Colon (tissue), 2 donors: ENCODE data around the gene RFTN1.

ENCODE experiments used
- FAIRE-seq: peaks from 2 replicates; lab custom pipeline; 2012; peaks lifted over from hg19 to GRCh38; lab: Jason Lieb, UNC
- donor health status: control.
- donor health status: control.

Gene RFTN1, protein sequence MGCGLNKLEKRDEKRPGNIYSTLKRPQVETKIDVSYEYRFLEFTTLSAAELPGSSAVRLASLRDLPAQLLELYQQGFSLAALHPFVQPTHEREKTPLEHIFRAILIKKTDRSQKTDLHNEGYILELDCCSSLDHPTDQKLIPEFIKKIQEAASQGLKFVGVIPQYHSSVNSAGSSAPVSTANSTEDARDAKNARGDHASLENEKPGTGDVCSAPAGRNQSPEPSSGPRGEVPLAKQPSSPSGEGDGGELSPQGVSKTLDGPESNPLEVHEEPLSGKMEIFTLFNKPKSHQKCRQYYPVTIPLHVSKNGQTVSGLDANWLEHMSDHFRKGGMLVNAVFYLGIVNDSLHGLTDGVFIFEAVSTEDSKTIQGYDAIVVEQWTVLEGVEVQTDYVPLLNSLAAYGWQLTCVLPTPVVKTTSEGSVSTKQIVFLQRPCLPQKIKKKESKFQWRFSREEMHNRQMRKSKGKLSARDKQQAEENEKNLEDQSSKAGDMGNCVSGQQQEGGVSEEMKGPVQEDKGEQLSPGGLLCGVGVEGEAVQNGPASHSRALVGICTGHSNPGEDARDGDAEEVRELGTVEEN

DNA sequence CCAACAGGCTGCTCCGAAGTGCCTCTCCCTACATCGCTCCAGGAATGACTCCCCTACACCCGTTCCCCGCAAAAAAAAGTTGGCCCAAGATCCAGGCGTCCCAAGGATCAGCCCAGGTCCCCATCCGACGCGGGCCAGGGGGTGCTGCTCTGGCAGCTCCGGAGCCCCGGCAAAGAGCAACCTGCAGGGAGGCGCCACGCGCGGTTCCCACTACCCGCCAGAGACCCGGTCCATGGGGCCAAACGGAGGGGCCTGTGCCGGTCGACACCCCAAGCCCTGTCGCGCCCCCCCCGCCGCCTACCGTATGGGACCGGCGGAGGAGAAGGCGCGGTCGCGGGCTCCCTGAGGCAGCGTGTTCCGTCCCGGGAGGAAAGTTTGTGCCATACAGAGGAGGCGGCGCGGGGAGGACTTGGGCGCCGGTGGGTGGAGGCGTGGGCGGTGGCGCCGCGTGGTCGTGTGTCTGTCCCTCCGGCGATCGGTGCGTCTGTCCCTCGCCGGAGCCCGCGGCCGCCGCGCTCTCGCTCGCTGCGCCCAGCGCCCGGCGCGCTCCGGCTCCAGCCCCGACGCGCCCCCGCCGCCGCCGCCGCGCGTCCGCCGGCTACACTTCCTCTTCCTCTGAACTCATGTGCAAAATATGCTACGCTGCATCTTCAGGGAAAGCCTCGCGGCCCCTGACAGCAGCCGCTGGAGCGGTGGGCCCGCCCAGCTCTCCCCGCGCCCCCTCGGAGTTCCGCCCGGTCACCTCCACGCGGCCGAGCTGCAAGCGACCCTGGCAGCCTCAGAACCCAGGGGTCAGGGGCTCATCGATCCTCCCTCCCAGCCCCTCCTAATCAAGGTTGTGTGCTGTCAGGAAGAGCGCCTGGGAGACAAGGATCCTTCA, at the start of gene RFTN1:
Gene RFTN1 (minus strand): TSS at position 559 of the 880 bp plus-strand sequence. CDS start 19,830 bp downstream, outside the sequence.
- no peak for FAIRE-seq

DNA sequence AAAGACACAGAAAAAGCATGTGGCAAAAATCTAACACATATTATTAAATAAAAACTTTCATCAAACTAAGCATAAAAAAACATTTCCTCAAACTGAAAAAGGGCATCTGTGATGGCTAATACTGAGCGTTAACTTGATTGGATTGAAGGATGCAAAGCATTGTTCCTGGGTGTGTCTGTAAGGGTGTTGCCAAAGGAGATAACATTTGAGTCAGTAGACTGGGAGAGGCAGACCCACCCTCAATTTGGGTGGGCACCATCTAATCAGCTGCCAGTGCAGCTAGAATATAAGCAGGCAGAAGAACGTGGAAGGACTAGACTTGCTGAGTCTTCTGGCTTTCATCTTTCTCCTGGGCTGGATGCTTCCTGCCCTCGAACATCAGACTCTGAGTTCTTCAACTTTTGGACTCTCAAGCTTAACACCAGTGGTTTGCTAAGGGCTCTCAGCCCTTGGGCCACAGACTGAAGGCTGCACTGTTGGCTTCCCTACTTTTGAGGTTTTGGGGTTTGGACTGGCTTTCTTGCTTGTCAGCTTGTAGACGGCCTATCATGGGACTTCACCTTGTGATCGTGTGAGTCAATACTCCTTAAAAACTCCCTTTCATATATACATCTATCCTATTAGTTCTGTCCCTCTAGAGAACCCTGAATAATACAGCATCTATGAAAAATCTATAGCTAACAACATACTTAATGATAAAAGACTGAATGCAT, 46.3 kb upstream of the RFTN1 start:
- no peak for FAIRE-seq

DNA sequence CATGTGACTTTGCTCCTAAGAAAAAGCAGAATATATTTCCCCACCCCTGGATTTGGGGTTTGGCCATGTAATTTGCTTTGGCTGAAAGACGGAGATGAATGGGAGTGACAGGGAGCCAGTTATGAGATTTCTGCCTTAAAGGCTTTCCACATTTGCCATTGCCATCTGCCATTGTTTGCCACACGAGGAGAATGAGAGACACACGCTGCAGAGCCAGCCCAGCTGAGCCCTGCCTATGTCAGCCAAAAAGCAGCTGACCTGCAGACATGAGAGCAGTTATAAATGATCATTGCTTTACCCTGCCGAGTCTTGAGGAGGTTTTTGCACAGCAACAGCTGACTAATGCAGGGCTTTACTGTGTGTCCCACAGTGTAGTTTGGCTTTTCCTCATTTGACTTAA, 40.6 kb upstream of the RFTN1 start:
- no peak for FAIRE-seq

DNA sequence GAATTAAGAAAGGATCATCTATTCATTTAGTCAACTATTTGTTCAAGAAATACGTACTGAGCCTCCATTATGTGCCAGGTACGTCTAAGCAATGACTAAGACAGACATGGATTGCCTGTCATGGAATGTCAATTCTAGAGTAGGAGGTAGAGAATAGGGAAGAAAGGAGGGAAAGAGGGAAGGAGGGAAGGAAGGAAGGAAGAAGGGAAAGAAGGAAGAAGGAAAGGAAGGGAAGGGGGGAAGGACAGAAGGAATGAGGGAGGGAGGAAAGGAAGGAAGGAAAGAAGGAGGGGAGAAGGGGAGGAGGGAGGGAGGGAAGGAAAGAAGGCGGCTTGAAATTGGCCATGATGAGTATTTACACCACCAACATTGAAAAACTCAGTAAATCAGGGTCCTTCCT, 39.3 kb upstream of the RFTN1 start:
- FAIRE-seq = no peak

DNA sequence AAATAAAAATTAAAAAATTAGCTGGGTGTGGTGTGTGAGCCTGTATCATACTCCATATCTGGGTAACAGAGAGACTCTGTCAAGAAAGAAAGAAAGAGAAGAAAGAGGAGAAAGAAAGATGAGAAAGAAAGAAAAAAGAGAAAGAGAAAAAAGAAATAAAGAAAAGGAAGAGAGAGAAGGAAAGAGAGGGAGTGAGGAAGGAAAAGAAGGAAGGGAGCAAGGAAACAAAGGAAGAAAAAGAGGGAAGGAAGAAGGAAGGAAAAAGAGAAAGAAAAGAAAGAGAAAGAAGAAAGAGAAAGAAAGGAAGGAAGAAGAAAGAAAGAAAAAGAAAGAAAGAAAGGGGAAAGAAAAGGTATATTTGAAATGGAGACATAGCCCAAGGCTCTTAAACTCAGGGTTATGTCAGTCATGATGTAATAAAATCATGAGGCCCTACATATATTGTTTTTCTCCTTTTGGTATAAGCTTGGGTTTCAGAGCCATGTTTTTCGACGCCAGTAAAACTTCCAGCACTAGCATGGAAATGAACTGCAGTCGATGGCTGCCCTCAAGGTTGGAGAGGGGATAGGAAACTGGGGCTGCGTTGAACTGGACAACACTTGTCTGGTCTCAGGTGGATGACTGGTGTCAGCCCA, 38.0 kb upstream of the RFTN1 start:
- no peak for FAIRE-seq

DNA sequence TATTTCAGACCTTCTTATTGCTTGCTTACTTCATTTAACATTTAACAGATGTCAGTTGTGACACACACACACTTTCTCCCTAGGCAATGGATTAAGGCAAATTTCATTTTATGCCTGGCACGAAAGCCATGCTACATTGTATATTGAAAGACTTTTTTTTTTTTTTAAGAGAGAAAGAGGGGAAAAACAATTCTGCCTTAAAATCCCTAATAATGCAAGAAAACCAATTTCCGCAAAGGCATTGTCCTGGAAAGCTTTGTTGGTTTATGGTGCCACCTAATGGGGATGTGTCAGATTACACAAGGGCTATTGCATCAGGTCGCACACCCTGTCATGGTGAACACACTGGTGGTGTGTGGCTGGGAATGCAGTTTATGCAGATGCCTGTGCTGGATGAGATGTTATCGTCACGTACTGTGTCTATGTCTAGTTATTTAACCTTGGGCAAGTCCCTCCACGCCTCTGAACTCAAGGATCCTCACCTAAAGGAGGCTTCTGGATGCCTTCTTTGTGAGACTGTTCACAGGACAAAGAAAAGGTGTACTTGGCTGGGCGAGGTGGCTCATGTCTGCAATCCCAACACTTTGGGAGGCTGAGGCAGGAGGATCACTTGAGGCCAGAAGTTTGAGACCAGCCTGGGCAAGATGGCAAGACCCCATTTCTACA, 37.3 kb upstream of the RFTN1 start:
- no peak for FAIRE-seq

DNA sequence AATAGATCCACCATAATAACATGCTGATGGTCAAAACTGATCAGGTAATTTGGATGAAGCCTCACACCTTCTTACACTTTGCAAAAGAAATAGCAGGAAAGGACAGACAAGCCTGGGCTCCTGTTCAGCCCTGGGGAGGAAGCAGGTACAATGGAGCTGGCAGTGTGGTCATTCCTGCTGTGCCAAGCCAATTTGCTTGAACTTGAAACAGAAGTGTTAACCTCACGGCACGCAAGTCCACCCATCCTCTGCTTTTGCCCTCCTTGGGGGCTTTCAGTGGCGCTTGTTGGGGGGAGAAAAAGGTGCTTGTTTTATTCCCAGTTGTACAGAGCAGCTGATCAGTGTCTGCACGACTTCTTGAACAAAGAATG, 36.8 kb upstream of the RFTN1 start:
- FAIRE-seq = no peak

DNA sequence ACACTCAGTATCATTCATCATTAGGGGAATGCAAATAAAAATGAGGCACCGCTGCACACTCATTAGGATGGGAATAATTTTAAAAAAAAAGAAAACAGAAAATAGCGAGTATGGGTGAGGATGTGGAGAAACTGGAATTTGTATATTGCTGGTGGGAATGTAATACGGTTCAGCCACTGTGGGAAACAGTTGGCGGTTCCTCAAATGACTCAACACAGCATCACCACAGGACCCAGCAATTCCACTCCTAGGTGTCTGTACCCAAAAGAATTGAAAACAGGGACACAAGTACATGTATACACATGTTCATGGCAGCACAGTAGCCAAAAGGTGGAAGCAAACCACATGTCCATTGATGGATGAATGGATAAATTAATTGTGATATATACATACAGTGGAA, 35.2 kb upstream of the RFTN1 start:
- FAIRE-seq = no peak

DNA sequence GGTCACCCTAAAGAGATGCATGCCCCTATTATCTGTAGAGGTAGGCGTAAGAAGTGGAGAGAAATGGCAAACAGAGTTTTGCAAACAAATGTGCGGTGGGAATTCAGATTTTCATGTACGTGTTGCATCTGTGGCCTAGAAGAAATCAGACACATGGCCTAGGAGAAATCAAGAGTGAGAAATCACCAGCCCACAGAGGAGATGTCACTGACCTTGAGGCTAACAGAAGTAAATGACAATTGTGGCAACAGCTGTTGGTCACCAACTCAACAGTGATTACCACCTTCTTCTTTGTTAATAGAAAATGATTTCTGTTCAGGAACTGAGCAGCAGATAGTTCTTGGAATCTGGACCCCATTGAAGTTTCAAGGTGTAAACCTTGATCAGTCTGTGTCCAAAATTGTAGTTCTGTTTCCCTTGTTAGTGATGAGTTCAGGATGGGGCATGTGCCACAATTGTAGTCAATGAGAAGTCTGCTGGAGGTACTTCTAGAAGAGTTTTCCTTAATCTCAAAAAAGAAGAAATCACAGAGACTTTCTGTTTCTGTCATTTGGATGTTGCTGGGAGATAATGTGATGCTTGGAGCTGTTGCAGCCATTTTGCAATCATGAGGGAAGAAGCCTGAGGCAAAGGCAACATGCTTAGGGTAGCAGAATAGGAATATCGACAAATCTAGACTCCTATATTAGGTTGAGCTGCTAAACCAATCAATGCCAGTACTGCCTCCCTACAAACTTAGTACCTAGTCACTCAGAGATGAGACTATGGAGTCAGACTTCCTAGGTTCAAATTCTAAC, 34.3 kb upstream of the RFTN1 start:
- FAIRE-seq = no peak

DNA sequence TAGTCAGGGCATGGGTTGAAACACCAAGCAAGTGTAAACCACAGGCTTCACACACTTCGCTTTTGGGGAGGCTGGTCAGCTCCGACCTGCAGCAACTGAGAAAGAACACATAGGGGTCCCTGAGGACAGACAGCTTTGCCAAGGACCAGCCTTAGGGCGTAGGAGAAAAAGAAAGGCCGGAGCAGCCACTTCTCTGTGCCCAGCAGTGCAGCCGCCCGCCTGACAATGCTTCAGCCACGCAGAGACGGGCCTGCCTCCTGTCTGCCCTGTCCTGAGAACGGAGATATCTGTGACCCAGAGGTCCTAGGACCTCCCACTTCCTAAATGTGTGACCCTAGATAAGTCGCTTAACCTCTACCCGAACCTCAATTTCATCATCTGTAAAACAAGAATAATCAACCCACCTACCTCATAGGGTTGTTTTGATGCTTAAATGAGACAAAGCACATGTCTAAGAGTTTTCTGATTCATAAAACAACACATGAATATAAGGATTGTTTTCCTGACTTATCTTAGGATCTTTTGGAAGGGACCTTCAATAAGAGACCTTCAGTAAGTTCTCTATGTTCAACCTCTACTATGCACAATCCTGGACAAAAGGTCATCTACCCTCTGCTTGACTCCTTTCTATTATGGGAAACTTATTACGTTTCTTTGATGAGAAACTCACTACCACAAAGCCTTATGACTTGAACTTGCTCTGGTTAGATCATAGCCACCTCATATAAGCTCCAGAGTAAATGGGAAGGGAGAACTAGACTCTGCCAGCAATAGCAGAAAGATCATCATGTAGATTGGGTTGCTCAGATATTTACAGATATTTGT, 32.9 kb upstream of the RFTN1 start:
- FAIRE-seq = no peak

DNA sequence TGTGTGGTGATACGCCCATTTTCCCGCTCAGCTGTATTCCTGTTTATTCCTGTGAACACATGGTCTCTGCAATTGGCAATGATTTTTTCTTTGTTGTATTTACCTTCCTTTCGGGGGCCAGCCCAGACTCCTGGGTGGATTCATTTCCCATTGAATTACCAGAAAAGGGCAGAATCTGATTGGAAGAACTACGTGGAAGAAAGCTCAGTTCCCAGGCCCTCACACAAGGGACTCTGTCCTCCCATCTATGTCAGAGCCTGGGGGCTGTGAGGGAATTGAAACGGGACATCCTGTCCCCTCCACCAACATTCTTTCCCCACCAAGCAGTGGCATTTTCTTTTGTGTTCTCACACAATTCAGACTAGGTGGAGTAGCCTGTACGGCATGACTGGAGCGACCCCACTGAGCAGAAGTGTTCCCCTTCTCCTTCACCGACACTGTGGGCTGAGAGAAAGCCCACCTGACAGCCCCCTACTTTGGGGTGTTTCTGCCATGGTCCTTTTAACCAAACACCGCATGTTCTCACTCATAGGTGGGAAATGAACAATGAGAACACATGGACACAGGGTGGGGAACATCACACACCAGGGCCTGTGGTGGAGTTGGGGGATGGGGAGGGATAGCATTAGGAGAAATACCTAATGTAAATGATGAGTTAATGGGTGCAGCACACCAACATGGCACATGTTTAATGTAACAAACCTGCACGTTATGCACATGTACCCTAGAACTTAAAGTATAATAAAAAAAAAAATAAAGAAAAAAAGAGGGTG, 32.1 kb upstream of the RFTN1 start:
- FAIRE-seq = no peak

DNA sequence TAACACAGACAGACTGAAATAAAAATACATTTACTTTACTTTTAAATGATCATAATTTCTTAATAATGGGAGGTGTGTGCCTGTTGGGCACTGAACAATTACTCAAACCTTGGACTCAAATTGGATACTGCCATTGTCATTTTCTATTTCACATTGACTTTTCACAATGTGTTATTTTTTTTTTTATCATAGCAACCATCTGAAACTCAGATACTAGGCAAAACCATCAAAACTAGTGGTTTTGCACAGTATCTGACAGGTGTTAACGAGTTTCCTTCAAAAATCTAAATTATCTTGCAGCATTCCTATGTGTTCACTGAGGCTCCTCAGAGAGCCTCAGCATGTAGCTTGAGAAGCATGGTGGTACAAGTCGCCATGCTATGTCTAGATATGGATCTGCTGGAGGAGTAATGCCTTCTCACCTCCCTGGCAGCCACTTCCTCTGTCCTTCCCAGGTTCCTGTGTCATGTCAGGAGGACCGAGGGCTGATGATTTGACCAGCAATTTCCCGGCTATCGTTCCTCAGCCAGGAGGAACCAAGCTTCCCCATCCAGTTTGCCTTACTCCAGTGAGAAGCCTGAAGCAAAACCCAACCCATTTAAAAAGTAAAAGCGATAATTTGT, 29.9 kb upstream of the RFTN1 start:
- no peak for FAIRE-seq

DNA sequence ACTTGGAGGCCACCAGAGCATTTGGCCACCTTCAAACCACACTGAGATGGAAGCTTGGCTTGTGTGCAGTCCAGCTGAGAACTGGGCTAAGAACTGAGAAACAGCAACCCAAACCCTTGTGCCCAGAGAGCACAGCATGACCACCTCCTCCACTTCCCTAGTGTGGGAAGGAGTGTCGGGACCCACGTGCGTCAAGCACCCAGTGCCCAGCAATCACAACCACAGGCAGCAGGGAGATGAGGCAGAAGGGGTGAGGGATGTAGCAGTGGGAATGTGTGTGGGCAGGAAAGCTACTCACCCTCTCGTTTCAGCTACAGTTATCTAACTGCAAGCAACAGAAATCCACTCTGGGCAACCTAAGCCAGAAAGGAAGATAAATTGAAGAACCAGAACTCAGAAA, 25.0 kb upstream of the RFTN1 start:
- FAIRE-seq = no peak

DNA sequence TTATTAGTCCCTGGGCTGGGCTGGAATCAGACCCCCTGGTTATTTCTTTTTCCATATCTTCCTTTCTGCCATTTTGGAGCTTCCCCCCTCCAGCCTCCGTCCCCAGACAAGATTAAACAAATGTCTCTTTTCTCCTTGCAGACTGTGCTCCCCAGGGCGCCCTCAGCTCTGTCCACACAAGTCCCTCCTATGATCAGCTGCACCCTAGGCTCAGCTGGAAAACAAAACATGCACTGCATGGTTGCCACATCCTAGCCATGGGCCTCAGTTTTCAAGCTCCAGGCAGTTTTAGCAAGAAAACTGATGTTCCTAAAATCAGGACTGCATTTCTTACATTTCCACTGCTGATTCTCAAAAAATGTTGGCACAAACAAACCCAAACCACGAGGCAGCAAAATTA, 23.5 kb upstream of the RFTN1 start:
- no peak for FAIRE-seq

DNA sequence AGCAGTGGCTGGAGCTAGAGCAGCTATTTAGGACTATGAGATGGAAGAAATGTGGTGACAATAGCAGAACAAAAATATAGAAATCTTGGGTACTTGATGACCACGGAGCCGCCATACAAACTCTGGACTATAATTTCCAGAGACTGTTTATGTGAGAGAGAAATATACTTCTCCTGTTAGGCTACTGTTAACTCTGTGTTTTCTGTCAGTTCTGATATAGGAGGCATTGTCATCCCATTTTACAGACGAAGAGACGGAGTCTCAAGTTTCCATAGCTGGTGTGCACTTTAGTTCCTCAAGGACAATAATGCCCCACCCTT, 22.8 kb upstream of the RFTN1 start:
- FAIRE-seq = no peak

DNA sequence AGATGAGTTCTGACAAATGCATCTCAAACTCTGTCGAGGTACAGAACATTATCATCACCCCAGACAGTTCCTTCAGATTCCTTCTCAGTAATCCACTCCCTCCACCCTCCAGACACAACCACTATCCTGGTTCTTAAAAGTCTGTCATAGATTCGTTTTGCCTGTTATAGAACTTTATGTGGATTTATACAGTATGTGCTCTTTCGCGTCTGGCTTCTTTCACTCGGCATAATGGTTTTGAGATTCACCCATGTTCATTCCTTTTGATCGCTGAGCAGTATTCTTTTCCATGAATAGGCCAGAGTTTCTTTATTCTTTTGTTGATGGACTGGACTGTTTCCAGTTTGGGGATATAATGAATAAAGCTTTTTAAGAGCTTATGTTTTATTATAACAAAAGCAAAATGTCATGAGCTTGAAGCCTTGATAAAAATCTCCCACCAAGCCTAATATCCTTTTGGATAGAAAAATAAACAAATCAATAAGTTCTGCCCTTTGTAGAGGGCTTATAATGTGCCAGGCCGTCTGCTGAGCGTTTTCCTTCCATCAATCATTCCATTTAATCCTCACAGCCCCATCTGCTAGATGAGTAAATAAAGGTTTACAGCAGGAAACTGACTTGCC, 21.3 kb upstream of the RFTN1 start:
- no peak for FAIRE-seq

DNA sequence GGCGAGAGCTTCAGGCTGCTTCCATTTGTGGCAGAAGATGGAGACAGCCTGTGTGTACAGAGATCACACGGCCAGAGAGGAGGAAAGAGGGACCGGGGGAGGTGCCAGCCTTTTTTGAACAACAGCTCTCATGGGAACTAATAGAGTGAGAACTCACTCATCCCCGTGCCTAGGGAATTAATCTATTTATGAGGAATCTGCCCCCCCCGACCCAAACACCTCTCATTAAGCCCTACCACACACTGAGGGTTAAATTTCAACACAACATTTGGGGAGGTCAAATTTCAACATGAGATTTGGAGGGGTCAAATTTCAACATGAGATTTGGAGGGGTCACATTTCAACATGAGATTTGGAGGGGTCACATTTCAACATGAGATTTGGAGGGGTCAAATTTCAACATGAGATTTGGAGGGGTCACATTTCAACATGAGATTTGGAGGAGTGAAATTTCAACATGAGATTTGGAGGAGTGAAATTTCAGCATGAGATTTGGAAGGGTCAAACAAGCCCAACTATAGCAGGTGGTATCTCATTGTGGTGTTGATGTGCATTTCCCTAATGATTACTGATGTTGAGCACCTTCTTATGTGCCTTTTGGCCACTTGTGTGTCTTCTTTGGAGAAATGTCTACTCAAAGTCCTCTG, 20.6 kb upstream of the RFTN1 start:
- FAIRE-seq = no peak

DNA sequence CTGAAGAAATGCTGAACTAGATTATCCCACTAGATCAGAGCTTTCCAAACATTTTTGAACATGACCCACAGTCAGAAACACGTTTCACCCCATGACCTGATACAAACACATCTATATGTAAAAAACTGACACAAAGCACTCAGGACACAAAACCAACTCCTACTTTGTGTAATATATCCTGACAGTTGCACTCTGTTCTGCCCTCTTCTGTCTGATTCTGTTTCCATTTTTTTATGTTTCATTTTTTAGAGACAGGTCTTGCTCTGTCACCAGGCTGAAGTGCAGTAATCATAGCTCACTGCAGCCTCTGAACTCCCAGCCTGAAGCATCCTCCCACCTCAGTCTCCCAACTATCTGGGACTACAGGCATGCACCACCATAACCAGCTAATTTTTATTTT, 15.8 kb upstream of the RFTN1 start:
- FAIRE-seq = no peak
